Measurements from ENCODE around the gene CDH4. TPM values are rescaled to one million over a fixed set of nuclear protein-coding genes. Genes with fewer than 3 reads are reported as not detected.

Gene CDH4
- total RNA-seq, 1 experiment from 2014 or later: 25.0 TPM

- intact Hi-C loops (cut with micrococcal nuclease): no loop called here
- ChIA-PET POLR2A (no interaction called here), CTCF (no interaction called here)
- Mint-ChIP-seq H3K4me1 (ENCODE audit: insufficient read depth, unreplicated experiment) (no peaks in the 10 kb centered on the region), H3K27me3 (ENCODE audit: insufficient read depth, unreplicated experiment) (no peaks in the 10 kb centered on the region), H3K4me3 (ENCODE audit: unreplicated experiment) (no peak overlapping the region), H3K36me3 (ENCODE audit: insufficient read depth, unreplicated experiment) (no peaks in the 10 kb centered on the region), H3K9me3 (ENCODE audit: unreplicated experiment) (peaks cover 8% of the 10 kb centered on the region), H3K27ac (ENCODE audit: low read depth, unreplicated experiment) (no peak overlapping the region)
- TF ChIP-seq CTCF (IDR thresholded peaks at IDR 0.05; ENCODE audit: unreplicated experiment): no peak
- BruUV-seq (replicated peaks): no TSS peak
- no peak for DNase-seq (ENCODE audit: unreplicated experiment)
Measured at GRCh38 chr20:61455508-61456215, 203.6 kb downstream of the CDH4 start.

GRCh38 chr20:61457725-61458124 is 205.7 kb downstream of the CDH4 start:
- Mint-ChIP-seq H3K9me3 (ENCODE audit: unreplicated experiment) (peaks cover 9% of the 10 kb centered on the region), H3K4me1 (ENCODE audit: insufficient read depth, unreplicated experiment) (no peaks in the 10 kb centered on the region), H3K27me3 (ENCODE audit: insufficient read depth, unreplicated experiment) (no peaks in the 10 kb centered on the region), H3K27ac (ENCODE audit: low read depth, unreplicated experiment) (no peak overlapping the region), H3K4me3 (ENCODE audit: unreplicated experiment) (no peak overlapping the region), H3K36me3 (ENCODE audit: insufficient read depth, unreplicated experiment) (no peaks in the 10 kb centered on the region)
- BruUV-seq (replicated peaks): no TSS peak
- no peak for DNase-seq (ENCODE audit: unreplicated experiment)
- no peak for TF ChIP-seq CTCF (IDR thresholded peaks at IDR 0.05; ENCODE audit: unreplicated experiment)
- POLR2A ChIA-PET: no interaction called here
- intact Hi-C loops (cut with micrococcal nuclease): no loop called here
- CTCF ChIA-PET: no interaction called here

- TF ChIP-seq CTCF (IDR thresholded peaks at IDR 0.05; ENCODE audit: unreplicated experiment): no peak
- no TSS peak for BruUV-seq (replicated peaks)
- intact Hi-C loops (cut with micrococcal nuclease): no loop called here
- DNase-seq (ENCODE audit: unreplicated experiment): no peak
- Mint-ChIP-seq H3K27ac (ENCODE audit: low read depth, unreplicated experiment) (no peak overlapping the region), H3K4me1 (ENCODE audit: insufficient read depth, unreplicated experiment) (no peaks in the 10 kb centered on the region), H3K36me3 (ENCODE audit: insufficient read depth, unreplicated experiment) (no peaks in the 10 kb centered on the region), H3K9me3 (ENCODE audit: unreplicated experiment) (peaks cover 14% of the 10 kb centered on the region), H3K4me3 (ENCODE audit: unreplicated experiment) (no peak overlapping the region), H3K27me3 (ENCODE audit: insufficient read depth, unreplicated experiment) (no peaks in the 10 kb centered on the region)
- ChIA-PET POLR2A (no interaction called here), CTCF (no interaction called here)
Measured at GRCh38 chr20:61458146-61458746, 206.2 kb downstream of the CDH4 start.

GRCh38 chr20:61459266-61459665 is 207.2 kb downstream of the CDH4 start:
- no peaks in the 10 kb centered on the region for H3K4me1 Mint-ChIP-seq (ENCODE audit: insufficient read depth, unreplicated experiment)
- POLR2A ChIA-PET: no interaction called here
- intact Hi-C loops (cut with micrococcal nuclease): no loop called here
- H3K4me3 Mint-ChIP-seq (ENCODE audit: unreplicated experiment): no peak overlapping the region
- peaks cover 16% of the 10 kb centered on the region for H3K9me3 Mint-ChIP-seq (ENCODE audit: unreplicated experiment)
- no peak for DNase-seq (ENCODE audit: unreplicated experiment)
- no peak overlapping the region for H3K27ac Mint-ChIP-seq (ENCODE audit: low read depth, unreplicated experiment)
- no peak for TF ChIP-seq CTCF (IDR thresholded peaks at IDR 0.05; ENCODE audit: unreplicated experiment)
- CTCF ChIA-PET: no interaction called here
- H3K36me3 Mint-ChIP-seq (ENCODE audit: insufficient read depth, unreplicated experiment): no peaks in the 10 kb centered on the region
- no peaks in the 10 kb centered on the region for H3K27me3 Mint-ChIP-seq (ENCODE audit: insufficient read depth, unreplicated experiment)
- BruUV-seq (replicated peaks): no TSS peak

All from MCF 10A (cell line).